Middle frontal gyrus (tissue), 1 donor: Measurements from ENCODE around the gene DNAH7.
"Not testable (repeated sequence)": the region's sequence is repeated elsewhere in the genome, so short reads cannot be mapped to it uniquely, and the experiment has no call there.

Source experiments
- DNase-seq: peaks from one replicate; pipeline ENCODE4 v3.0.0-alpha.2; 2015; ENCODE audit warnings: low spot score; ENCODE audit errors: extremely low spot score

DNAH7 gene

GRCh38 chr2:195984923-195985726 is 83.5 kb downstream of the DNAH7 start:
- no peak for DNase-seq

- no peak for DNase-seq
Measured at GRCh38 chr2:195967336-195967735, 101.3 kb downstream of the DNAH7 start.

GRCh38 chr2:195961873-195962272 is 106.8 kb downstream of the DNAH7 start:
- DNase-seq, result no peak

- no peak for DNase-seq
Measured at GRCh38 chr2:195959341-195959740, 109.3 kb downstream of the DNAH7 start.

GRCh38 chr2:195956725-195957124 is 111.9 kb downstream of the DNAH7 start:
- no peak for DNase-seq

- no peak for DNase-seq
Measured at GRCh38 chr2:195945056-195945455, 123.6 kb downstream of the DNAH7 start.

GRCh38 chr2:195937176-195937575 is 131.5 kb downstream of the DNAH7 start:
- DNase-seq, result no peak

- DNase-seq, result no peak
Measured at GRCh38 chr2:195934484-195934883, 134.2 kb downstream of the DNAH7 start.

- DNase-seq, result peak; percentile 90
Measured at GRCh38 chr2:195929531-195929930, 139.1 kb downstream of the DNAH7 start.

GRCh38 chr2:195925120-195925519 is 143.5 kb downstream of the DNAH7 start:
- no peak for DNase-seq

- DNase-seq, result no peak
Measured at GRCh38 chr2:195923889-195924288, 144.7 kb downstream of the DNAH7 start.

- not testable (repeated sequence) for DNase-seq
Measured at GRCh38 chr2:195917021-195917600, 151.5 kb downstream of the DNAH7 start.

- DNase-seq, result no peak
Measured at GRCh38 chr2:195912079-195912478, 156.6 kb downstream of the DNAH7 start.

GRCh38 chr2:195910570-195910969 is 158.1 kb downstream of the DNAH7 start:
- no peak for DNase-seq

GRCh38 chr2:195909926-195910325 is 158.7 kb downstream of the DNAH7 start:
- DNase-seq, result no peak

- no peak for DNase-seq
Measured at GRCh38 chr2:195907474-195907873, 161.2 kb downstream of the DNAH7 start.

- DNase-seq, result no peak
Measured at GRCh38 chr2:195903956-195904355, 164.7 kb downstream of the DNAH7 start.

- no peak for DNase-seq
Measured at GRCh38 chr2:195902857-195903256, 165.8 kb downstream of the DNAH7 start.

- DNase-seq, result no peak
Measured at GRCh38 chr2:195899226-195899625, 169.4 kb downstream of the DNAH7 start.

- peak; percentile 34 for DNase-seq
Measured at GRCh38 chr2:195898505-195899191, 170.0 kb downstream of the DNAH7 start.

- no peak for DNase-seq
Measured at GRCh38 chr2:195891081-195891480, 177.6 kb downstream of the DNAH7 start.

GRCh38 chr2:195879153-195879552 is 189.5 kb downstream of the DNAH7 start:
- DNase-seq, result no peak
